Mesothelial cell of epicardium (in vitro differentiated cells): Measurements from ENCODE around the gene TMEM120A. TPM values are rescaled to one million over a fixed set of nuclear protein-coding genes. Genes with fewer than 3 reads are reported as not detected.
A peak's percentile ranks its signal among the peaks of the same experiment; 100 is the strongest.

Experiments
- DNase-seq, 2 experiments: peaks; one replicate each; pipeline ENCODE4 v3.0.0; 2021; ENCODE audit warnings: low spot score in 2 of 2; ENCODE audit not compliant: unreplicated experiment in 2 of 2
- H3K27ac Mint-ChIP-seq: 2 replicates; pipeline ENCODE4 v1.8.0; 2021; ENCODE audit warnings: mixed read lengths
- H3K27me3 Mint-ChIP-seq: 2 replicates; pipeline ENCODE4 v1.8.0; 2021; ENCODE audit warnings: low read depth, mixed read lengths
- H3K36me3 Mint-ChIP-seq: 2 replicates; pipeline ENCODE4 v1.8.0; 2021; ENCODE audit warnings: mixed read lengths
- H3K4me1 Mint-ChIP-seq: 2 replicates; pipeline ENCODE4 v1.8.0; 2021; ENCODE audit warnings: mixed read lengths
- H3K4me3 Mint-ChIP-seq: 2 replicates; pipeline ENCODE4 v1.8.0; 2021; ENCODE audit warnings: mild to moderate bottlenecking, moderate library complexity, mixed read lengths
- H3K9me3 Mint-ChIP-seq: 2 replicates; pipeline ENCODE4 v1.8.0; 2021; ENCODE audit warnings: mixed read lengths
- CTCF ChIP-seq: fragments of 200-600 bp; sonication (generic); IDR thresholded peaks from one replicate; pipeline ENCODE4 v1.5.0; 2021; ENCODE audit warnings: antibody characterized with exemption; ENCODE audit not compliant: unreplicated experiment
- total RNA-seq: library from RNA; stranded (reverse); gene quantifications from 3 replicates; pipeline ENCODE4 v1.2.1, GENCODE V29; 2021

Gene TMEM120A
- total RNA-seq, 1 donor from 2014 or later: 17.8 TPM

- DNase-seq: no peak
- TF ChIP-seq CTCF: no peak
- Mint-ChIP-seq H3K36me3 (peaks cover 37% of the 10 kb centered on the region), H3K27ac (no peak overlapping the region), H3K4me3 (no peak overlapping the region), H3K9me3 (no peaks in the 10 kb centered on the region), H3K27me3 (no peaks in the 10 kb centered on the region), H3K4me1 (no peaks in the 10 kb centered on the region)
These were observed 6.2 kb upstream of the TMEM120A start for GRCh38 chr7:76000566-76000965.

- Mint-ChIP-seq H3K27ac (no peak overlapping the region), H3K36me3 (peaks cover 29% of the 10 kb centered on the region), H3K4me1 (no peaks in the 10 kb centered on the region), H3K27me3 (no peaks in the 10 kb centered on the region), H3K9me3 (no peaks in the 10 kb centered on the region), H3K4me3 (no peak overlapping the region)
- no peak for TF ChIP-seq CTCF
- DNase-seq: no peak
These were observed 3.6 kb upstream of the TMEM120A start for GRCh38 chr7:75998038-75998437.

GRCh38 chr7:75996476-75996875 lies 2.1 kb upstream of the TMEM120A start:
- no peaks in the 10 kb centered on the region for H3K9me3 Mint-ChIP-seq
- DNase-seq: no peak

GRCh38 chr7:75995996-75996395 lies 1.6 kb upstream of the TMEM120A start:
- Mint-ChIP-seq H3K36me3 (peaks cover 24% of the 10 kb centered on the region), H3K4me1 (peaks cover 2% of the 10 kb centered on the region), H3K4me3 (no peak overlapping the region), H3K27ac (no peak overlapping the region), H3K9me3 (no peaks in the 10 kb centered on the region), H3K27me3 (no peaks in the 10 kb centered on the region)
- no peak for DNase-seq
- no peak for TF ChIP-seq CTCF

More at GRCh38 chr7:75996476-75996875, 2.1 kb upstream of the TMEM120A start:
- Mint-ChIP-seq H3K4me1 (no peaks in the 10 kb centered on the region), H3K36me3 (peaks cover 26% of the 10 kb centered on the region), H3K27me3 (no peaks in the 10 kb centered on the region), H3K27ac (no peak overlapping the region), H3K4me3 (no peak overlapping the region)
- no peak for TF ChIP-seq CTCF

- Mint-ChIP-seq H3K4me3 (peak overlapping the region; percentile 64), H3K27me3 (no peaks in the 10 kb centered on the region), H3K27ac (peak overlapping the region; percentile 64), H3K4me1 (peaks cover 8% of the 10 kb centered on the region), H3K36me3 (peaks cover 24% of the 10 kb centered on the region), H3K9me3 (no peaks in the 10 kb centered on the region)
- DNase-seq: no peak
- no peak for TF ChIP-seq CTCF
These were observed 667 bp upstream of the TMEM120A start for GRCh38 chr7:75995052-75995471.
